GM23248 (cell line): ENCODE data around the gene ATP9A. TPM values are rescaled to one million over a fixed set of nuclear protein-coding genes. Genes with fewer than 3 reads are reported as not detected.
"Not testable (repeated sequence)": the region's sequence is repeated elsewhere in the genome, so short reads cannot be mapped to it uniquely, and the experiment has no call there.

ENCODE experiments used
- DNase-seq: peaks from one replicate; pipeline ENCODE4 v3.0.0-alpha.2; 2015
- H2AFZ ChIP-seq: fragments of 200-600 bp; sonication (generic); 2 replicates; pipeline ENCODE4 v1.6.1; 2016; ENCODE audit warnings: antibody characterized with exemption
- H3F3A ChIP-seq: fragments of 200-600 bp; sonication (generic); 2 replicates; pipeline ENCODE4 v1.6.1; 2016; ENCODE audit warnings: mild to moderate bottlenecking, antibody characterized with exemption, mixed run types; ENCODE audit not compliant: insufficient read depth
- H3K27ac ChIP-seq: fragments of 200-600 bp; sonication (generic); 2 replicates; pipeline ENCODE4 v1.5.1; 2016; ENCODE audit warnings: mild to moderate bottlenecking
- H3K27me3 ChIP-seq: fragments of 200-600 bp; sonication (generic); replicated peaks from 2 replicates; pipeline ENCODE4 v1.6.1; 2016; ENCODE audit warnings: mild to moderate bottlenecking; ENCODE audit not compliant: insufficient read depth
- H3K36me3 ChIP-seq: fragments of 200-600 bp; sonication (generic); 2 replicates; pipeline ENCODE4 v1.6.1; 2016; ENCODE audit warnings: low read depth, mild to moderate bottlenecking
- H3K4me1 ChIP-seq: fragments of 200-600 bp; sonication (generic); 2 replicates; pipeline ENCODE4 v1.6.1; 2016; ENCODE audit warnings: mild to moderate bottlenecking; ENCODE audit not compliant: insufficient read depth
- H3K4me2 ChIP-seq: fragments of 200-600 bp; sonication (generic); one replicate; pipeline ENCODE4 v1.6.1; 2016; ENCODE audit warnings: mild to moderate bottlenecking; ENCODE audit not compliant: unreplicated experiment
- H3K4me3 ChIP-seq: fragments of 200-600 bp; sonication (generic); 2 replicates; pipeline ENCODE4 v1.5.1; 2016; ENCODE audit warnings: mild to moderate bottlenecking
- H3K79me2 ChIP-seq: fragments of 200-600 bp; sonication (generic); 2 replicates; pipeline ENCODE4 v1.6.1; 2016; ENCODE audit warnings: mild to moderate bottlenecking; ENCODE audit not compliant: insufficient read depth
- H3K9ac ChIP-seq: fragments of 200-600 bp; sonication (generic); 2 replicates; pipeline ENCODE4 v1.6.1; 2016; ENCODE audit warnings: mild to moderate bottlenecking
- H3K9me2 ChIP-seq: fragments of 200-600 bp; sonication (generic); 2 replicates; pipeline ENCODE4 v1.6.1; 2016; ENCODE audit warnings: mixed run types, mild to moderate bottlenecking, moderate library complexity; ENCODE audit not compliant: insufficient read depth
- H3K9me3 ChIP-seq: fragments of 200-600 bp; sonication (generic); one replicate; pipeline ENCODE4 v1.6.1; 2017; ENCODE audit warnings: low read depth
- H4K20me1 ChIP-seq: fragments of 200-600 bp; sonication (generic); 2 replicates; pipeline ENCODE4 v1.6.0; 2016; ENCODE audit not compliant: insufficient read depth
- EZH2 ChIP-seq: fragments of 200-600 bp; sonication (generic); IDR thresholded peaks from 2 replicates; pipeline ENCODE4 v1.6.1; 2018; ENCODE audit warnings: antibody characterized with exemption, mild to moderate bottlenecking; ENCODE audit not compliant: insufficient read depth, poor library complexity, severe bottlenecking
- EZH2phosphoT487 ChIP-seq: fragments of 200-600 bp; sonication (generic); IDR thresholded peaks from 2 replicates; pipeline ENCODE4 v1.6.1; 2018; ENCODE audit warnings: antibody characterized with exemption, moderate library complexity, mild to moderate bottlenecking, low read depth; ENCODE audit not compliant: insufficient read depth
- WGBS, 2 experiments: methylation state at CpG; one replicate each; pipeline ENCODE4 v1.1.6; 2015 to 2017; ENCODE audit warnings: low lambda C conversion rate in 2 of 2, low coverage in 1 of 2; ENCODE audit errors: missing lambda C conversion rate in 2 of 2; 5-methylcytosine and 5-hydroxymethylcytosine counted together
- in situ Hi-C: fragments of 300-500 bp; cut with MboI; formaldehyde crosslinking; loops from 2 replicates; pipeline ENCODE4 v1.15.0; 2020
- polyA plus RNA-seq: library from polyadenylated mRNA; unstranded; fragments of >200 nt; fragmentation: Nextera tagmentation; extraction: Ambion mirVana; gene quantifications from 2 replicates; pipeline ENCODE4 v1.2.1, GENCODE V29; 2016
- total RNA-seq: library from RNA; depleted of rRNA; stranded (reverse); fragments of >200 nt; shearing (Covaris generic); gene quantifications from 2 replicates; pipeline ENCODE4 v1.2.3, GENCODE V29; 2014

ATP9A gene
- total and polyA plus RNA-seq, 2 experiments from 2014 or later = 6.9 to 15.9 TPM

DNA sequence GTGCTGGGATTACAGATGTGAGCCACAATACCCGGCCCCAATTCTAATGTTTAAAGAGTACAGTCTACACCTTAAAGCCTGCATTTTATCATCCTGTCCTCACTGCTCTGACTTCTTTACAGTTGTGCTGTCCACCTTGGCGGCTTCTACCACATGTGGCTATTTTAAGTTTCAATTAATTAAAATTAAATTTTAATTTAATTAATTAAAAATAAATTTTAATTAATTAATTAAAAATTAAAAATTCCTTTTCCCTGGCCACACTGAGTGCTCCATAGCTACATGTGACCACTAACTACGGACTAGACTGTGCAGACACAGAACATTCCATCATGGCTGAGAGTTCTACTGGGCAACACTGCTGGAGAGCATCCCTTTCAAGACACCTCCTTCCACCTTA, 27.4 kb downstream of the ATP9A start:
- DNase-seq = no peak
- no peak overlapping the region for H3K4me2 ChIP-seq
- H3K9me3 ChIP-seq = no peaks in the 10 kb centered on the region
- no peak overlapping the region for H3K27ac ChIP-seq
- WGBS, 2 experiments = 84 to 91% methylated on average over 3 of the region's 3 CpGs
- no peaks in the 10 kb centered on the region for H3K27me3 ChIP-seq
- no peak overlapping the region for H3K4me3 ChIP-seq
- no peaks in the 10 kb centered on the region for H3K36me3 ChIP-seq
- no peak for TF ChIP-seq EZH2
- no peak for TF ChIP-seq EZH2phosphoT487
- peaks cover 7% of the 10 kb centered on the region; the same call in 1 of the 2 replicates for H3F3A ChIP-seq
- H4K20me1 ChIP-seq = no peaks in the 10 kb centered on the region
- no peak overlapping the region for H3K9ac ChIP-seq
- no peak overlapping the region for H2AFZ ChIP-seq
- in situ Hi-C loops = no loop called here
- H3K9me2 ChIP-seq = no peaks in the 10 kb centered on the region
- H3K79me2 ChIP-seq = peaks cover 46% of the 10 kb centered on the region
- H3K4me1 ChIP-seq = peaks cover 24% of the 10 kb centered on the region

DNA sequence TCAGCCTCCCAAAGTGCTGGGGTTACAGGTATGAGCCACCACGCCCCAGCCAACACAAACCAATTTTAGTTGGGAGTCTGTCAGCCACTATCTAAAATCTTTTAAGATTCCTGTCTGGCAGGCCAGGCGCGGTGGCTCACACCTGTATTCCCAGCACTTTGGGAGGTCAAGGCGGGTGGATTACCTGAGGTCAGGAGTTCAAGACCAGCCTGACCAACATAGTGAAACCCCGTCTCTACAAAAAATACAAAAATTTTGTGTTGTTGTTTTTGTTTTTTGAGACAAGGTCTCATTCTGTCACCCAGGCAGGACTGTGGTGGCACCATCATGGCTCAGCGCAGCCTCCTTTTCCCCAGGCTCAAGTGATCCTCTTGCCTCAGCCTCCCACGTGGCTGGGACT, 27.9 kb downstream of the ATP9A start:
- H3K36me3 ChIP-seq, H3K27ac ChIP-seq, H2AFZ ChIP-seq, H3K4me2 ChIP-seq, H3K4me3 ChIP-seq, H4K20me1 ChIP-seq, in situ Hi-C loops, H3K9me3 ChIP-seq, DNase-seq, H3F3A ChIP-seq, H3K9me2 ChIP-seq, H3K9ac ChIP-seq, H3K27me3 ChIP-seq: not testable (repeated sequence)
- peaks cover 44% of the 10 kb centered on the region for H3K79me2 ChIP-seq
- WGBS, 2 experiments = 89 to 95% methylated on average over 6 to 7 of the region's 7 CpGs
- H3K4me1 ChIP-seq = peaks cover 24% of the 10 kb centered on the region

DNA sequence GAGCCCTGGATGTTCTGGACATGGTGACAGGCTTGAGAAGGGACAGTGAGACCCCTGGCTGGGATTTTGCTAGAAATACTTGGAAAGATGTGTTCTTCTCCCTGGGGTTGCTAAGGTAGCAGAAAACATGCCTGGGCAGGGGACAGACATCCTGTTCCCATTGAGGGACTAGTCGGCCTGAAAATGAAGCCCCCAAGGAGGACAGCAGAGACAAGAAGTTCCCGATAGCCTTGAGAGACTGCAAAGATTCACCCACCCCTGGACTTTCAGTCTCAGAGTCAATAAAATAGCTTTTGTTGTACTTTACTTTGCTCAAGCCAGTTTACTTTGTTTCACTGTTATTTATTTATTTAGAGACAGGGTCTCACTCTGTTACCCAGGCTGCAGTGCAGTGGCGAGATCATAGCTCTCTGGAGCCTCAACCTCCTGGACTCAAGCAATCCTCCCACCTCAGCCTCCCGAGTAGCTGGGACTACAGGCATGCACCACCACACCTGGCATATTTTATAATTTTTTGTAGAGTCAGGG, 28.4 kb downstream of the ATP9A start:
- in situ Hi-C loops = no loop called here
- Histone ChIP-seq H3F3A (peaks cover 7% of the 10 kb centered on the region; the same call in 1 of the 2 replicates), H3K9me3 (no peaks in the 10 kb centered on the region), H3K4me1 (peaks cover 22% of the 10 kb centered on the region), H3K9me2 (no peaks in the 10 kb centered on the region), H3K79me2 (peaks cover 44% of the 10 kb centered on the region), H3K4me3 (no peak overlapping the region), H2AFZ (no peak overlapping the region), H3K9ac (no peak overlapping the region), H3K27ac (no peak overlapping the region), H4K20me1 (no peaks in the 10 kb centered on the region), H3K27me3 (no peaks in the 10 kb centered on the region), H3K4me2 (no peak overlapping the region), H3K36me3 (no peaks in the 10 kb centered on the region)
- WGBS, 2 experiments = 92 to 99% methylated on average over 4 of the region's 4 CpGs
- no peak for TF ChIP-seq EZH2
- TF ChIP-seq EZH2phosphoT487 = no peak
- no peak for DNase-seq

- Histone ChIP-seq H3K4me1 (peaks cover 14% of the 10 kb centered on the region), H3K9ac (no peak overlapping the region), H2AFZ (no peak overlapping the region), H4K20me1 (no peaks in the 10 kb centered on the region), H3K4me3 (no peak overlapping the region), H3K9me2 (no peaks in the 10 kb centered on the region), H3K9me3 (no peaks in the 10 kb centered on the region), H3K36me3 (no peaks in the 10 kb centered on the region), H3F3A (no peaks in the 10 kb centered on the region; the same call in 1 of the 2 replicates), H3K27me3 (no peaks in the 10 kb centered on the region), H3K79me2 (peaks cover 50% of the 10 kb centered on the region), H3K4me2 (no peak overlapping the region), H3K27ac (no peak overlapping the region)
- DNase-seq = no peak
- TF ChIP-seq EZH2 (no peak), EZH2phosphoT487 (no peak)
- WGBS, 2 experiments = 96 to 97% methylated on average over 12 of the region's 12 CpGs
- in situ Hi-C loops = no loop called here
These were observed 29.2 kb downstream of the ATP9A start for GRCh38 chr20:51738877-51739447.

- H3K27me3 ChIP-seq, H2AFZ ChIP-seq, H3K27ac ChIP-seq, H3K9ac ChIP-seq, H4K20me1 ChIP-seq, H3K4me3 ChIP-seq, H3K4me2 ChIP-seq, H3K9me2 ChIP-seq, H3K9me3 ChIP-seq, in situ Hi-C loops, H3K36me3 ChIP-seq, DNase-seq, H3F3A ChIP-seq: not testable (repeated sequence)
- Histone ChIP-seq H3K79me2 (peaks cover 50% of the 10 kb centered on the region), H3K4me1 (peaks cover 14% of the 10 kb centered on the region)
- 90 to 93% methylated on average over 15 of the region's 15 CpGs for WGBS, 2 experiments
These were observed 29.9 kb downstream of the ATP9A start for GRCh38 chr20:51738261-51738660.
